22Rv1 (cell line): Measurements from ENCODE around the gene PABPC3.

ENCODE experiments used
- ZFX ChIP-seq: fragments of 450-650 bp; IDR thresholded peaks from 2 replicates; pipeline ENCODE4 v1.6.1; 2017; ENCODE audit warnings: antibody characterized with exemption, borderline replicate concordance
- TF ChIP-seq, protein P1 (sequence below): fragments of 450-650 bp; IDR thresholded peaks from 2 replicates; pipeline ENCODE4 v1.5.1; 2017; ENCODE audit warnings: mild to moderate bottlenecking

GRCh38 chr13:25065974-25066770 lies 29.8 kb upstream of the PABPC3 start:
- TF ChIP-seq, protein P1, sequence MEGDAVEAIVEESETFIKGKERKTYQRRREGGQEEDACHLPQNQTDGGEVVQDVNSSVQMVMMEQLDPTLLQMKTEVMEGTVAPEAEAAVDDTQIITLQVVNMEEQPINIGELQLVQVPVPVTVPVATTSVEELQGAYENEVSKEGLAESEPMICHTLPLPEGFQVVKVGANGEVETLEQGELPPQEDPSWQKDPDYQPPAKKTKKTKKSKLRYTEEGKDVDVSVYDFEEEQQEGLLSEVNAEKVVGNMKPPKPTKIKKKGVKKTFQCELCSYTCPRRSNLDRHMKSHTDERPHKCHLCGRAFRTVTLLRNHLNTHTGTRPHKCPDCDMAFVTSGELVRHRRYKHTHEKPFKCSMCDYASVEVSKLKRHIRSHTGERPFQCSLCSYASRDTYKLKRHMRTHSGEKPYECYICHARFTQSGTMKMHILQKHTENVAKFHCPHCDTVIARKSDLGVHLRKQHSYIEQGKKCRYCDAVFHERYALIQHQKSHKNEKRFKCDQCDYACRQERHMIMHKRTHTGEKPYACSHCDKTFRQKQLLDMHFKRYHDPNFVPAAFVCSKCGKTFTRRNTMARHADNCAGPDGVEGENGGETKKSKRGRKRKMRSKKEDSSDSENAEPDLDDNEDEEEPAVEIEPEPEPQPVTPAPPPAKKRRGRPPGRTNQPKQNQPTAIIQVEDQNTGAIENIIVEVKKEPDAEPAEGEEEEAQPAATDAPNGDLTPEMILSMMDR = no peak
- TF ChIP-seq ZFX = no peak
